ENCODE measurements around the gene CUX1. TPM values are rescaled to one million over a fixed set of nuclear protein-coding genes. Genes with fewer than 3 reads are reported as not detected.

CUX1 gene
- total and polyA plus RNA-seq, 10 of the 15 experiments (the other 5 are each of a cell fraction or from before 2014, with no cell fraction given) = 6.1 to 48.6 (median 25.9) TPM

GRCh38 chr7:102318482-102318971 is 501.1 kb downstream of the CUX1 start:
- BruUV-seq (replicated peaks) = no TSS peak
- POLR2A ChIA-PET = no interaction called here
- H3K27me3 ChIP-seq (replicated peaks in 1 of 2; ENCODE audit: control insufficient read depth in 2 of 2, insufficient read depth in 2 of 2, low read length in 1 of 2) = no peaks in the 10 kb centered on the region
- H3K4me2 ChIP-seq (ENCODE audit: control insufficient read depth, insufficient read depth) = no peak overlapping the region
- FAIRE-seq = no peak
- TF ChIP-seq RAD51 (IDR thresholded peaks at IDR 0.05) (no peak), IRF4 (IDR thresholded peaks at IDR 0.05; ENCODE audit: low read depth, low read length) (no peak)
- TF ChIP-seq, protein P1, sequence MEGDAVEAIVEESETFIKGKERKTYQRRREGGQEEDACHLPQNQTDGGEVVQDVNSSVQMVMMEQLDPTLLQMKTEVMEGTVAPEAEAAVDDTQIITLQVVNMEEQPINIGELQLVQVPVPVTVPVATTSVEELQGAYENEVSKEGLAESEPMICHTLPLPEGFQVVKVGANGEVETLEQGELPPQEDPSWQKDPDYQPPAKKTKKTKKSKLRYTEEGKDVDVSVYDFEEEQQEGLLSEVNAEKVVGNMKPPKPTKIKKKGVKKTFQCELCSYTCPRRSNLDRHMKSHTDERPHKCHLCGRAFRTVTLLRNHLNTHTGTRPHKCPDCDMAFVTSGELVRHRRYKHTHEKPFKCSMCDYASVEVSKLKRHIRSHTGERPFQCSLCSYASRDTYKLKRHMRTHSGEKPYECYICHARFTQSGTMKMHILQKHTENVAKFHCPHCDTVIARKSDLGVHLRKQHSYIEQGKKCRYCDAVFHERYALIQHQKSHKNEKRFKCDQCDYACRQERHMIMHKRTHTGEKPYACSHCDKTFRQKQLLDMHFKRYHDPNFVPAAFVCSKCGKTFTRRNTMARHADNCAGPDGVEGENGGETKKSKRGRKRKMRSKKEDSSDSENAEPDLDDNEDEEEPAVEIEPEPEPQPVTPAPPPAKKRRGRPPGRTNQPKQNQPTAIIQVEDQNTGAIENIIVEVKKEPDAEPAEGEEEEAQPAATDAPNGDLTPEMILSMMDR (IDR thresholded peaks at IDR 0.05 in 2 of 3, conservative IDR thresholded peaks at IDR 0.05 in 1 of 3; ENCODE audit: control insufficient read depth in 2 of 3, extremely low read depth in 1 of 3, insufficient read depth in 1 of 3, low read depth in 3 of 3, low read length in 3 of 3) = peak in 1 of 3 experiments; percentile 12; a peak in 1 of 6 replicates
- no peaks in the 10 kb centered on the region for H3K79me2 ChIP-seq (ENCODE audit: control insufficient read depth, insufficient read depth, low read length)
- no peaks in the 10 kb centered on the region for H3K9me3 ChIP-seq (replicated peaks; ENCODE audit: control insufficient read depth, insufficient read depth, low read length)
- H3K4me3 ChIP-seq = no peak overlapping the region
- no peaks in the 10 kb centered on the region; the same call in 1 of the 2 replicates for H4K20me1 ChIP-seq (ENCODE audit: control insufficient read depth, insufficient read depth)
- H3K9ac ChIP-seq (ENCODE audit: control insufficient read depth, insufficient read depth, low read length) = no peak overlapping the region
- H3K4me1 ChIP-seq (ENCODE audit: control insufficient read depth, insufficient read depth, low read length) = no peaks in the 10 kb centered on the region
- 0 out of 3 replicates have a peak, but pooled peaks have one; percentile 39 for ATAC-seq
- WGBS (ENCODE audit: insufficient coverage, insufficient replicate concordance, low lambda C conversion rate, missing lambda C conversion rate) = 89% methylated on average over 7 of the region's 7 CpGs
- peaks cover 16 to 31% of the 10 kb centered on the region in 2 experiments for H3K36me3 ChIP-seq (ENCODE audit: control insufficient read depth in 2 of 2, insufficient read depth in 2 of 2, low read length in 1 of 2)
- RAD21 ChIA-PET (ENCODE audit: unreplicated experiment) = interaction anchor here (1.0 kb wide), 1 partner anchor 29 kb away, joined by 3 read pairs; no protein-coding TSS in a partner anchor
- DNase-seq (ENCODE audit: low read depth, low spot score) = no peak
- no peak overlapping the region for H3K27ac ChIP-seq (ENCODE audit: control insufficient read depth, insufficient read depth)
- CTCF ChIA-PET = interaction anchor here (2.2 kb wide), 1 partner anchor 39 kb away, joined by 8 read pairs; no protein-coding TSS in a partner anchor
- intact Hi-C loops (cut with micrococcal nuclease; ENCODE audit: unreplicated experiment) = no loop called here
- SMC1A ChIA-PET (ENCODE audit: uncharacterized antibody, unreplicated experiment) = no interaction called here
- no peak overlapping the region for H2AFZ ChIP-seq (ENCODE audit: control insufficient read depth, low read depth, low read length)
- in situ Hi-C loops (cut with MboI) = no loop called here

GRCh38 chr7:102319671-102320070 is 502.2 kb downstream of the CUX1 start:
- H3K36me3 ChIP-seq (ENCODE audit: control insufficient read depth in 2 of 2, insufficient read depth in 2 of 2, low read length in 1 of 2) = peaks cover 16 to 24% of the 10 kb centered on the region in 2 experiments
- no peak overlapping the region for H3K9ac ChIP-seq (ENCODE audit: control insufficient read depth, insufficient read depth, low read length)
- 96% methylated on average over 3 of the region's 3 CpGs for WGBS (ENCODE audit: insufficient coverage, insufficient replicate concordance, low lambda C conversion rate, missing lambda C conversion rate)
- TF ChIP-seq NKRF (conservative IDR thresholded peaks at IDR 0.05) (no peak), MYC (IDR thresholded peaks at IDR 0.05; ENCODE audit: insufficient read depth, insufficient read length, insufficient replicate concordance, low read length, severe bottlenecking) (no peak)
- TF ChIP-seq, protein P2, sequence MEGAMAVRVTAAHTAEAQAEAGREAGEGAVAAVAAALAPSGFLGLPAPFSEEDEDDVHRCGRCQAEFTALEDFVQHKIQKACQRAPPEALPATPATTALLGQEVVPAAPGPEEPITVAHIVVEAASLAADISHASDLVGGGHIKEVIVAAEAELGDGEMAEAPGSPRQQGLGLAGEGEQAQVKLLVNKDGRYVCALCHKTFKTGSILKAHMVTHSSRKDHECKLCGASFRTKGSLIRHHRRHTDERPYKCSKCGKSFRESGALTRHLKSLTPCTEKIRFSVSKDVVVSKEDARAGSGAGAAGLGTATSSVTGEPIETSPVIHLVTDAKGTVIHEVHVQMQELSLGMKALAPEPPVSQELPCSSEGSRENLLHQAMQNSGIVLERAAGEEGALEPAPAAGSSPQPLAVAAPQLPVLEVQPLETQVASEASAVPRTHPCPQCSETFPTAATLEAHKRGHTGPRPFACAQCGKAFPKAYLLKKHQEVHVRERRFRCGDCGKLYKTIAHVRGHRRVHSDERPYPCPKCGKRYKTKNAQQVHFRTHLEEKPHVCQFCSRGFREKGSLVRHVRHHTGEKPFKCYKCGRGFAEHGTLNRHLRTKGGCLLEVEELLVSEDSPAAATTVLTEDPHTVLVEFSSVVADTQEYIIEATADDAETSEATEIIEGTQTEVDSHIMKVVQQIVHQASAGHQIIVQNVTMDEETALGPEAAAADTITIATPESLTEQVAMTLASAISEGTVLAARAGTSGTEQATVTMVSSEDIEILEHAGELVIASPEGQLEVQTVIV (IDR thresholded peaks at IDR 0.05; ENCODE audit: borderline replicate concordance, partially characterized antibody) = no peak
- H3K4me1 ChIP-seq (ENCODE audit: control insufficient read depth, insufficient read depth, low read length) = no peaks in the 10 kb centered on the region
- H3K79me2 ChIP-seq (ENCODE audit: control insufficient read depth, insufficient read depth, low read length) = no peaks in the 10 kb centered on the region
- no peak overlapping the region for H2AFZ ChIP-seq (ENCODE audit: control insufficient read depth, low read depth, low read length)
- ChIA-PET CTCF (interaction anchor here (2.2 kb wide), 1 partner anchor 41 kb away, joined by 8 read pairs; no protein-coding TSS in a partner anchor), RAD21 (ENCODE audit: unreplicated experiment) (interaction anchor here (0.7 kb wide), 1 partner anchor 41 kb away, joined by 3 read pairs; no protein-coding TSS in a partner anchor), SMC1A (ENCODE audit: uncharacterized antibody, unreplicated experiment) (no interaction called here), POLR2A (no interaction called here)
- in situ Hi-C loops (cut with MboI) = no loop called here
- no TSS peak for BruUV-seq (replicated peaks)
- no peak overlapping the region for H3K4me2 ChIP-seq (ENCODE audit: control insufficient read depth, insufficient read depth)
- H3K27me3 ChIP-seq (replicated peaks in 1 of 2; ENCODE audit: control insufficient read depth in 2 of 2, insufficient read depth in 2 of 2, low read length in 1 of 2) = no peaks in the 10 kb centered on the region
- H3K27ac ChIP-seq (ENCODE audit: control insufficient read depth, insufficient read depth) = no peak overlapping the region
- intact Hi-C loops (cut with micrococcal nuclease; ENCODE audit: unreplicated experiment) = no loop called here
- no peak overlapping the region for H3K4me3 ChIP-seq
- FAIRE-seq = no peak
- no peaks in the 10 kb centered on the region for H3K9me3 ChIP-seq (replicated peaks; ENCODE audit: control insufficient read depth, insufficient read depth, low read length)
- ATAC-seq = no peak
- no peak for DNase-seq (ENCODE audit: low read depth, low spot score)
- H4K20me1 ChIP-seq (ENCODE audit: control insufficient read depth, insufficient read depth) = no peaks in the 10 kb centered on the region; the same call in 1 of the 2 replicates
